Esophagus mucosa (tissue), 1 donor: ENCODE measurements around the gene TNS1. TPM values are rescaled to one million over a fixed set of nuclear protein-coding genes. Genes with fewer than 3 reads are reported as not detected.

Experiments used
- ATAC-seq: fragments of 200-7000 bp; cut with Tn5 transposase; one replicate; pipeline ENCODE4 v1.9.1; 2020
- total RNA-seq: library from RNA; stranded (reverse); gene quantifications from one replicate; pipeline ENCODE4 v1.2.4, GENCODE V29; 2023
- donor health status: DM: yes; HTN: yes; CAD: no.

Gene TNS1
- total RNA-seq, 1 donor from 2014 or later = 27.7 TPM

- no peak for ATAC-seq
Measured at GRCh38 chr2:217956586-217957457, 46.0 kb downstream of the TNS1 start.

- ATAC-seq = no peak
Measured at GRCh38 chr2:217955881-217956493, 46.8 kb downstream of the TNS1 start.

- ATAC-seq = no peak
Measured at GRCh38 chr2:217954971-217955740, 47.6 kb downstream of the TNS1 start.

- ATAC-seq = peak; percentile 24
Measured at GRCh38 chr2:217954469-217954868, 48.3 kb downstream of the TNS1 start.

GRCh38 chr2:217954051-217954450 is 48.7 kb downstream of the TNS1 start:
- ATAC-seq = no peak

- ATAC-seq = no peak
Measured at GRCh38 chr2:217953531-217953932, 49.3 kb downstream of the TNS1 start.

- no peak for ATAC-seq
Measured at GRCh38 chr2:217953011-217953481, 49.7 kb downstream of the TNS1 start.

GRCh38 chr2:217952409-217952808 is 50.4 kb downstream of the TNS1 start:
- no peak for ATAC-seq

- peak; percentile 32 for ATAC-seq
Measured at GRCh38 chr2:217951521-217952247, 51.1 kb downstream of the TNS1 start.

- no peak for ATAC-seq
Measured at GRCh38 chr2:217951091-217951490, 51.7 kb downstream of the TNS1 start.

GRCh38 chr2:217950401-217950871 is 52.4 kb downstream of the TNS1 start:
- peak; percentile 21 for ATAC-seq

GRCh38 chr2:217949447-217949846 is 53.3 kb downstream of the TNS1 start:
- ATAC-seq = no peak

- no peak for ATAC-seq
Measured at GRCh38 chr2:217948897-217949296, 53.9 kb downstream of the TNS1 start.

GRCh38 chr2:217948351-217948791 is 54.4 kb downstream of the TNS1 start:
- no peak for ATAC-seq

- no peak for ATAC-seq
Measured at GRCh38 chr2:217947383-217948350, 55.1 kb downstream of the TNS1 start.

- no peak for ATAC-seq
Measured at GRCh38 chr2:217946051-217946450, 56.7 kb downstream of the TNS1 start.

- no peak for ATAC-seq
Measured at GRCh38 chr2:217945530-217945929, 57.3 kb downstream of the TNS1 start.

- no peak for ATAC-seq
Measured at GRCh38 chr2:217944923-217945322, 57.9 kb downstream of the TNS1 start.

GRCh38 chr2:217944366-217944765 is 58.4 kb downstream of the TNS1 start:
- ATAC-seq = no peak

GRCh38 chr2:217943446-217944321 is 59.1 kb downstream of the TNS1 start:
- peak; percentile 68 for ATAC-seq
